Tibial artery (tissue), 4 donors: ENCODE data around the gene SH3RF3.

ENCODE experiments used
- DNase-seq, 2 donors: peaks; one replicate each; pipeline ENCODE4 v3.0.0-alpha.2; 2019
- H3K27ac ChIP-seq, 2 donors: fragments of 200-600 bp; sonication (generic) in 1 of 2; 1 replicate in 1 of 2; 2 replicates in 1 of 2; pipeline ENCODE4 v1.5.1; 2018 to 2019; ENCODE audit warnings: mild to moderate bottlenecking in 1 of 2
- H3K27me3 ChIP-seq, 2 donors: fragments of 200-600 bp; sonication (generic) in 1 of 2; one replicate each; pipeline versions ENCODE4 v1.5.1 to v1.6.0; 2016 to 2019
- H3K36me3 ChIP-seq, 3 donors: fragments of 200-600 bp; sonication (generic) in 2 of 3; one replicate each; pipeline ENCODE4 v1.5.1; 2016 to 2019; ENCODE audit warnings: mild to moderate bottlenecking in 2 of 3
- H3K4me1 ChIP-seq, 4 donors: fragments of 200-600 bp; sonication (generic) in 2 of 4; 1 replicate in 3 of 4; 2 replicates in 1 of 4; pipeline ENCODE4 v1.5.1; 2016 to 2019
- H3K4me3 ChIP-seq, 2 donors: fragments of 200-600 bp; sonication (generic) in 1 of 2; 1 replicate in 1 of 2; 2 replicates in 1 of 2; pipeline ENCODE4 v1.5.1; 2018 to 2019; ENCODE audit warnings: mild to moderate bottlenecking in 2 of 2
- H3K9me3 ChIP-seq, 3 donors: fragments of 200-600 bp; sonication (generic) in 1 of 3; one replicate each; pipeline ENCODE4 v1.5.1; 2016 to 2019
- intact Hi-C: fragments of 100-400 bp; cut with DNase I; formaldehyde crosslinking; loops from one replicate; pipeline ENCODE4 v1.15.0; 2023; ENCODE audit warnings: low total_unique reads
- TF ChIP-seq, protein P1 (sequence below), 2 experiments: fragments of 200-600 bp in 1 of 2; fragments of 450-650 bp in 1 of 2; IDR thresholded peaks; one replicate each; pipeline ENCODE4 v1.5.1; 2017 to 2019; ENCODE audit warnings: antibody characterized with exemption in 2 of 2, mild to moderate bottlenecking in 1 of 2, moderate library complexity in 1 of 2

SH3RF3 gene

DNA sequence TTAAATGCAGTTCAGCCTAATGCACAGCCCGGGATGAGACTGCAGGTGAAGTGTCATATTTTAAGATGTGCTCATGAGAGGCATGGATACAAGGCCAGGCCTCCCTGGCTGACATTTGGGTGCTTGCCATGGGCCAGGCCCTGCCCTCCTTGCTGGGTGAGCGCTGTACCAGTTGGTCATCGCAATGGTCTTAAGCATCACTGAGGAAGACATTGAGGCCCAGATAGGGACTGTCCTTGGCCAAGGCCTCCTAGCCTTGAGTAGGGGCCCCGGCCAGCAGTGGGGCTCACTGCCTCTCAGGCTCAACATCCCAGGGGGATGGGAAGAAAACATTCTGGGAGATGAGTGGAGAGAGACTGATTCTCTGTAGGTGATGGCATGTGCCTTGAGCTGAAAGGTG is 184.3 kb downstream of the SH3RF3 start:
- H3K4me3 ChIP-seq = no peak overlapping the region
- intact Hi-C loops = no loop called here
- H3K27me3 ChIP-seq = no peaks in the 10 kb centered on the region
- H3K4me1 ChIP-seq = peaks cover 0 to 13% (median 13%) of the 10 kb centered on the region in 4 donors
- no peaks in the 10 kb centered on the region for H3K9me3 ChIP-seq
- TF ChIP-seq, protein P1, sequence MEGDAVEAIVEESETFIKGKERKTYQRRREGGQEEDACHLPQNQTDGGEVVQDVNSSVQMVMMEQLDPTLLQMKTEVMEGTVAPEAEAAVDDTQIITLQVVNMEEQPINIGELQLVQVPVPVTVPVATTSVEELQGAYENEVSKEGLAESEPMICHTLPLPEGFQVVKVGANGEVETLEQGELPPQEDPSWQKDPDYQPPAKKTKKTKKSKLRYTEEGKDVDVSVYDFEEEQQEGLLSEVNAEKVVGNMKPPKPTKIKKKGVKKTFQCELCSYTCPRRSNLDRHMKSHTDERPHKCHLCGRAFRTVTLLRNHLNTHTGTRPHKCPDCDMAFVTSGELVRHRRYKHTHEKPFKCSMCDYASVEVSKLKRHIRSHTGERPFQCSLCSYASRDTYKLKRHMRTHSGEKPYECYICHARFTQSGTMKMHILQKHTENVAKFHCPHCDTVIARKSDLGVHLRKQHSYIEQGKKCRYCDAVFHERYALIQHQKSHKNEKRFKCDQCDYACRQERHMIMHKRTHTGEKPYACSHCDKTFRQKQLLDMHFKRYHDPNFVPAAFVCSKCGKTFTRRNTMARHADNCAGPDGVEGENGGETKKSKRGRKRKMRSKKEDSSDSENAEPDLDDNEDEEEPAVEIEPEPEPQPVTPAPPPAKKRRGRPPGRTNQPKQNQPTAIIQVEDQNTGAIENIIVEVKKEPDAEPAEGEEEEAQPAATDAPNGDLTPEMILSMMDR (IDR thresholded peaks at IDR 0.05) = no peak
- H3K27ac ChIP-seq = no peak overlapping the region
- no peaks in the 10 kb centered on the region for H3K36me3 ChIP-seq
- DNase-seq = no peak

DNA sequence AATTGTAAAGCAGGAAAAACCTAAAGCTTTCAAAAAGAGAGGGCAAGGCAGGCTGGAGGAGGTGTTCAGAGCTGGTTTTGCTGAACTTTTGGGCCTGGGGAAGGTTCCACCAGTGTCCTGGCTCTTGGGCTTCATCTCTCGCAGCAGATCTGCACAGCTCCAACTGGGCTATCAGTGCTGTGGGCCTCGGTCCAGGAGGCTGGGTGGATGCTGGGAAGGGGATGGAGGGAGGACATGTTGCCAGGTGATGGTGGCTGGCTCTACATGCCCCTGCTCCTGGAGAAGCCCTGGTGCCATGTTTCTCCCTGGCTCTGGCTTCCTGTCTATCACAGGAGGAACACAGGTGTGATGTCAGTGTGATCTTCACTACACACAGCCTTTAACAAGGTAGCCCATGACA is 187.1 kb downstream of the SH3RF3 start:
- no peak for DNase-seq
- TF ChIP-seq, protein P1 (IDR thresholded peaks at IDR 0.05) = no peak
- H3K4me1 ChIP-seq = peaks cover 0 to 41% (median 37%) of the 10 kb centered on the region in 4 donors
- H3K36me3 ChIP-seq = no peaks in the 10 kb centered on the region
- H3K27me3 ChIP-seq = no peaks in the 10 kb centered on the region
- H3K27ac ChIP-seq = no peak overlapping the region
- H3K9me3 ChIP-seq = no peaks in the 10 kb centered on the region
- no peak overlapping the region for H3K4me3 ChIP-seq
- intact Hi-C loops = no loop called here

DNA sequence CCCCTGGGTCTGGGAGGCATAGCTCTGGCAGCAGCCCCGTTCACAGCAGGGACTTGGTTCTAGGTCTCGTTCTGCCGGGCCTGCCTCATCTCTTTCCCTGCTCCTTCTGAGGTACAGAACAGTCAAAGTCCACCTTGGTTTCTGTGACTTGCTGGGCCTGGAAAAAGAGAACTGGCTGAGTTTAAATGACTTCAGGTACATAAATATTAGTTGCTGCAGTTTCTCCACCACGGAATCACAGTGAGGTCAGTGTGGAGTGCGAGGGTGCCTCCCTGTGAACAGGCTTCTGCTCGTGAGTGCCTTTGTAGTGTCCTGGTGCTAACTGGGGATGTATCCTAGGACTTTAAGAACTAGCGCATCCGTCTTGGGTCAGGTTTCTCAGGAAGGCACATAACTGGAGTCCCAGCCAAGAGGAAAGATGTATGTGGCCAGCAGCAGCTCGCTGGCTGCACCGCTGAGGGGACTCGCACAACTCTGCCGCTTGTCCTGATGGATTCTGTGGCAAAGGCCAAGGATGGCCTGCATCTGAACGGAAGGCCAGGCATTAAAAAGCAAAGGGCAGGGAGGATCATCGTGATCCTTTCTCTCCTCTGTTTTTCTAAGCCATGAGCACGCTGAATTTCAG is 188.6 kb downstream of the SH3RF3 start:
- DNase-seq = no peak
- intact Hi-C loops = loop anchor here (1.0 kb wide), 1 partner anchor 34 kb away; no protein-coding TSS in a partner anchor
- H3K4me1 ChIP-seq = peaks cover 0 to 53% (median 45%) of the 10 kb centered on the region in 4 donors
- no peaks in the 10 kb centered on the region for H3K27me3 ChIP-seq
- peak overlapping the region; percentile 73 to 79 for H3K27ac ChIP-seq
- no peaks in the 10 kb centered on the region for H3K9me3 ChIP-seq
- H3K4me3 ChIP-seq = peak overlapping the region in 1 of 2 donors; percentile 39
- TF ChIP-seq, protein P1 (IDR thresholded peaks at IDR 0.05) = no peak
- no peaks in the 10 kb centered on the region for H3K36me3 ChIP-seq

DNA sequence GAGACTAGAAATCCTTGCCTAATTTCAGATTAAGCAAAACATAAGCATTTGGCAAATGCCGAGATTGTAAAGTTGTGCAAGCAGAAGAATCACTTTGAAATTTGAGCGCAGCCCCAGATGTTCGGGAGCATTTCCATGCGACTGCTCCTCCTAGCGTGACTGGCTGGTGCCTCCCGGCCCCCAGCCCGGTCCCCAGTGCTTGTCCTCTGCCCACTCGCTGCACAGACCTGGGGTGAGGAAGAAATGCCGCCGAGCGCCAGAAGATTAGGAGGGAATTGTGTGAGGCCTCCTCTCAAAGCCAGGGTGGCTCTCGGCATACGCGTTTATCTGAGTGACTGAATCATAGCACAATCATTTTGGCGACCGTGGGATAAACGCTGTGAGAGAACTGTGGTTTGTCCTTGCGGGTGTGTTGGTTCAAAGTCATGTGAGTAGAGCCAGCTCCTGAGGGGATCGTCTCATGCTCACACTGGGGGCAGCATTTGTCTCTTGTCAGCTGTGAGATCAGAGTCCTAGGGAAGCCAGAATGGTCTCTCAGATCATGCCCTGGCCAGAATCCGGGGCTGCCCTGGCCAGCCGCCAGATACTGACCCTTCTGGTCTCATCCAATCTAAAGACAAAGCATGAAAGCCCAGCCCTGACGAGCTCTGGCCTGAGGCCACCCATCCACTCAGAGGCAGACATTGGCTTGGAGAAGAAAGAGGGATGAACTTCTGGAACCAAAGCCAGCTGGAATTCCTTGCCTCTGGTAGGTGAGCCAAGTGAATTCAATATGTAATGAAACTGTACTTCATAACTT is 189.3 kb downstream of the SH3RF3 start:
- intact Hi-C loops = no loop called here
- TF ChIP-seq, protein P1 (IDR thresholded peaks at IDR 0.05) = peak in 1 of 2 experiments; percentile 25
- H3K4me3 ChIP-seq = peak overlapping the region; percentile 16 to 39
- peak overlapping the region; percentile 73 to 79 for H3K27ac ChIP-seq
- peaks cover 0 to 60% (median 53%) of the 10 kb centered on the region in 4 donors for H3K4me1 ChIP-seq
- peak; percentile 89 for DNase-seq
- no peaks in the 10 kb centered on the region for H3K9me3 ChIP-seq
- no peaks in the 10 kb centered on the region for H3K27me3 ChIP-seq
- H3K36me3 ChIP-seq = no peaks in the 10 kb centered on the region

DNA sequence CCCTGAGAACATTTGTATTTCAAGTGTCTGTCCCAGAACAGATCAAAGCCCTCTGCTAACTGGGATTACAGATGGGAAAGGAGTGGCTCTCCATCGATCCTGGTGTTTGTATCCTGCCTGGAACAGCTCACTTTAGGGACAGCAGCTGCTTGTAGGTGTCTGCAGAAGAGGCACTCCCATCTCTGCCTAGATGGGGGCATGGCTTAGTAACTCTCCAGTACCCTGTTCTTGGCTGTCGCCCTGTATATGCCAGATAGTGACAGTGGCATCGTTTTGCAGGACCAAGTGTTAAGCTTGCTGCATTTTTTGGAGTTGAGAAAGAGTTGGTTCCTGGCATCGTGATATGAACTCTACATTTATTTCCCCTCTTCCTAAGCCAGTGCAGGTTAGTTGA is 189.9 kb downstream of the SH3RF3 start:
- Histone ChIP-seq H3K27ac (peak overlapping the region; percentile 73 to 79), H3K27me3 (no peaks in the 10 kb centered on the region), H3K4me3 (peak overlapping the region in 1 of 2 donors; percentile 39), H3K36me3 (no peaks in the 10 kb centered on the region), H3K9me3 (no peaks in the 10 kb centered on the region), H3K4me1 (peaks cover 0 to 66% (median 57%) of the 10 kb centered on the region in 4 donors)
- no peak for DNase-seq
- TF ChIP-seq, protein P1 (IDR thresholded peaks at IDR 0.05) = no peak
- intact Hi-C loops = no loop called here
